Activated CD8-positive, alpha-beta T cell treated with anti-CD3 and anti-CD28 coated beads for 36 hours (primary cell): ENCODE results near the gene ZBBX. TPM values are rescaled to one million over a fixed set of nuclear protein-coding genes. Genes with fewer than 3 reads are reported as not detected.

Source experiments
- ATAC-seq: fragments of 200-7000 bp; cut with Tn5 transposase; one replicate; pipeline ENCODE4 v1.10.0; 2021; ENCODE audit warnings: mild to moderate bottlenecking, moderate library complexity
- CTCF ChIA-PET: fragments of 350-600 bp; sonication (Branson Sonifier 250); formaldehyde crosslinking; loops from one replicate; lab custom pipeline; 2021; ENCODE audit warnings: antibody characterized with exemption; lab: Charles Lee
- POLR2A ChIA-PET: fragments of 350-600 bp; sonication (Branson Sonifier 250); formaldehyde crosslinking; loops from one replicate; lab custom pipeline; 2021; ENCODE audit warnings: antibody characterized with exemption; lab: Charles Lee
- DNase-seq: peaks from one replicate; pipeline ENCODE4 v3.0.0-alpha.2; 2020
- H3K27ac Mint-ChIP-seq: one replicate; pipeline ENCODE4 v1.8.0; 2021; ENCODE audit warnings: mild to moderate bottlenecking, mixed read lengths
- H3K27me3 Mint-ChIP-seq: one replicate; pipeline ENCODE4 v1.8.0; 2021; ENCODE audit warnings: mixed read lengths
- H3K36me3 Mint-ChIP-seq: one replicate; pipeline ENCODE4 v1.8.0; 2021; ENCODE audit warnings: low read depth, mixed read lengths
- H3K4me1 Mint-ChIP-seq: one replicate; pipeline ENCODE4 v1.8.0; 2021; ENCODE audit warnings: low read depth, mixed read lengths
- H3K4me3 Mint-ChIP-seq: one replicate; pipeline ENCODE4 v1.8.0; 2021; ENCODE audit warnings: mild to moderate bottlenecking, moderate library complexity, mixed read lengths
- H3K9me3 Mint-ChIP-seq: one replicate; pipeline ENCODE4 v1.8.0; 2021; ENCODE audit warnings: mixed read lengths
- CTCF ChIP-seq: fragments of 200-600 bp; IDR thresholded peaks from one replicate; pipeline ENCODE4 v1.8.0; 2022; ENCODE audit warnings: antibody characterized with exemption, mild to moderate bottlenecking
- intact Hi-C: fragments of 100-400 bp; cut with micrococcal nuclease; formaldehyde crosslinking; loops from one replicate; pipeline ENCODE4 v1.10.0; 2022
- total RNA-seq, 2 experiments: library from RNA; stranded (reverse); gene quantifications; one replicate each; pipeline ENCODE4 v1.2.3, GENCODE V29; 2021

The ZBBX gene
- total RNA-seq, 2 experiments from 2014 or later, result not detected

GRCh38 chr3:167318306-167318705, 61.8 kb downstream of the ZBBX start:
- intact Hi-C loops, result no loop called here
- DNase-seq (no peak), ATAC-seq (no peak)
- ChIA-PET POLR2A (no interaction called here), CTCF (no interaction called here)
- no peak overlapping the region for H3K27ac Mint-ChIP-seq
- no peaks in the 10 kb centered on the region for H3K36me3 Mint-ChIP-seq
- H3K27me3 Mint-ChIP-seq, result no peaks in the 10 kb centered on the region
- no peak for TF ChIP-seq CTCF
- no peaks in the 10 kb centered on the region for H3K4me1 Mint-ChIP-seq
- no peak overlapping the region for H3K4me3 Mint-ChIP-seq
- no peaks in the 10 kb centered on the region for H3K9me3 Mint-ChIP-seq

DNA sequence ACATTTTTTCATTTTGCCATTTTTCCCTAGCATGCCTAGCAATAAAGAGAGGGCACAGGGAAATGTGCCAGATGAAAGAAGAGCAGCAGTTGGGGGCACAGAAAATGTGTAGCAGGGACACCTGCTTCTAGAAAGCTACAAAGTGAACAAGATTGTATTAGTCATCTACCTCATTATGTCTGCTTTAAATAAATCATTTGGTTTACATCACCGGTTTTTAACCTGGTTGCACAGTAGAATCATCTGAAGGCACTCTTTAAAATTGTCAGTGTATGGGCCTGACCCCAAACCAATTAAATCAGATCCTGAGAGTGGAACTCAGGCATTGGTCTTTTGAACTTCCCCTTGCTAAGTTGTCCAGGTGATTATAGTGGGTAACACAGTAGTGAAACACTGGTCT, 73.8 kb downstream of the ZBBX start:
- Mint-ChIP-seq H3K9me3 (no peaks in the 10 kb centered on the region), H3K4me3 (no peak overlapping the region), H3K27ac (no peak overlapping the region), H3K4me1 (no peaks in the 10 kb centered on the region), H3K36me3 (no peaks in the 10 kb centered on the region), H3K27me3 (no peaks in the 10 kb centered on the region)
- TF ChIP-seq CTCF, result no peak
- ATAC-seq (no peak), DNase-seq (no peak)
- ChIA-PET CTCF (no interaction called here), POLR2A (no interaction called here)
- intact Hi-C loops, result no loop called here

- no peaks in the 10 kb centered on the region for H3K9me3 Mint-ChIP-seq
- DNase-seq (no peak), ATAC-seq (no peak)
- H3K27me3 Mint-ChIP-seq, result no peaks in the 10 kb centered on the region
- no peaks in the 10 kb centered on the region for H3K36me3 Mint-ChIP-seq
- ChIA-PET CTCF (no interaction called here), POLR2A (no interaction called here)
- no peaks in the 10 kb centered on the region for H3K4me1 Mint-ChIP-seq
- H3K4me3 Mint-ChIP-seq, result no peak overlapping the region
- H3K27ac Mint-ChIP-seq, result no peak overlapping the region
- intact Hi-C loops, result no loop called here
- TF ChIP-seq CTCF, result no peak
Observed at GRCh38 chr3:167305340-167305890, 74.7 kb downstream of the ZBBX start.

DNA sequence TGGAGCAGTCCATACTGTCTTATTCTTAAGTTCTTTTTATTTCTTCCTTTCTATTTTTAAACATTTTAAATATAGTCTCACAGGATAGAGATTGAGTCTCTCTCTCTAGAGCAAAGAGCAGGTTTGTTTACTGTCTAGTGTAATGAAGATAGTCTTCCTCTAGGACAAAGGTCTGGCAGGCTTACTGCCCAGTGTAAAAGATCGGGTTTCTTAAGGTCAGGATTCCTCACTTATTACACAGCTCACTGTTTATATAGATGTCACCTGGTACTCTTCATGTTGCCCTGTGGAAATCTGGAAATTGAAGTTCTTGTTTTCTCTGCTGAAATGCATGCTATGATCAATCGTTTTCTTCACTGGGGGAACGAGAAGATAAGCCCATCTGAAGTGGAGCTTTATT, 76.0 kb downstream of the ZBBX start:
- Mint-ChIP-seq H3K27ac (no peak overlapping the region), H3K9me3 (no peaks in the 10 kb centered on the region), H3K4me1 (no peaks in the 10 kb centered on the region), H3K27me3 (no peaks in the 10 kb centered on the region), H3K36me3 (no peaks in the 10 kb centered on the region), H3K4me3 (no peak overlapping the region)
- ATAC-seq (no peak), DNase-seq (no peak)
- CTCF ChIA-PET, result no interaction called here
- intact Hi-C loops, result no loop called here
- no peak for TF ChIP-seq CTCF
- POLR2A ChIA-PET, result no interaction called here

- Mint-ChIP-seq H3K4me1 (no peaks in the 10 kb centered on the region), H3K36me3 (no peaks in the 10 kb centered on the region), H3K4me3 (no peak overlapping the region), H3K9me3 (no peaks in the 10 kb centered on the region), H3K27me3 (no peaks in the 10 kb centered on the region), H3K27ac (no peak overlapping the region)
- intact Hi-C loops, result no loop called here
- ATAC-seq (no peak), DNase-seq (no peak)
- CTCF ChIA-PET, result no interaction called here
- POLR2A ChIA-PET, result no interaction called here
- TF ChIP-seq CTCF, result no peak
Observed at GRCh38 chr3:167302678-167303077, 77.4 kb downstream of the ZBBX start.
